ENCODE measurements around the gene EPN2. TPM values are rescaled to one million over a fixed set of nuclear protein-coding genes. Genes with fewer than 3 reads are reported as not detected.

The EPN2 gene
- total RNA-seq, 2 experiments from 2014 or later: 3.2 to 4.6 TPM

DNA sequence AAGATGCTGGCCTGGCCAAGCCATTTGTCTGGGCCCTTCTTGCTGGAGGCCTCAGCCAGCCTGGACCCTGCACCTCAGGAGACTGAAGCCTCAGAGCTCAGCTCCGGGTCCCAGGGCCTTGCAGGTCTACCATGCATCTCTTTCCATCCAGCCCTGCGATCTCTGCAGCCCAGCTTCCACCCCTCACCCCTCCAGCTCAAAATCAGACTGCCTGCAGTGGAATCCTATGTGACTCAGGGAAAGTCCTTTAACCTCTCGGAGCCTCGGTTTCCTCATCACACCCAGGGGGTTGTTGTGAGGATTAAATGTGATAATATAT, 128.3 kb downstream of the EPN2 start:
- peaks cover 19% of the 10 kb centered on the region for H3K4me1 Mint-ChIP-seq (ENCODE audit: low read depth)
- ATAC-seq: no peak
- TF ChIP-seq, protein P1, sequence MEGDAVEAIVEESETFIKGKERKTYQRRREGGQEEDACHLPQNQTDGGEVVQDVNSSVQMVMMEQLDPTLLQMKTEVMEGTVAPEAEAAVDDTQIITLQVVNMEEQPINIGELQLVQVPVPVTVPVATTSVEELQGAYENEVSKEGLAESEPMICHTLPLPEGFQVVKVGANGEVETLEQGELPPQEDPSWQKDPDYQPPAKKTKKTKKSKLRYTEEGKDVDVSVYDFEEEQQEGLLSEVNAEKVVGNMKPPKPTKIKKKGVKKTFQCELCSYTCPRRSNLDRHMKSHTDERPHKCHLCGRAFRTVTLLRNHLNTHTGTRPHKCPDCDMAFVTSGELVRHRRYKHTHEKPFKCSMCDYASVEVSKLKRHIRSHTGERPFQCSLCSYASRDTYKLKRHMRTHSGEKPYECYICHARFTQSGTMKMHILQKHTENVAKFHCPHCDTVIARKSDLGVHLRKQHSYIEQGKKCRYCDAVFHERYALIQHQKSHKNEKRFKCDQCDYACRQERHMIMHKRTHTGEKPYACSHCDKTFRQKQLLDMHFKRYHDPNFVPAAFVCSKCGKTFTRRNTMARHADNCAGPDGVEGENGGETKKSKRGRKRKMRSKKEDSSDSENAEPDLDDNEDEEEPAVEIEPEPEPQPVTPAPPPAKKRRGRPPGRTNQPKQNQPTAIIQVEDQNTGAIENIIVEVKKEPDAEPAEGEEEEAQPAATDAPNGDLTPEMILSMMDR (IDR thresholded peaks at IDR 0.05): no peak
- H3K27ac Mint-ChIP-seq: no peak overlapping the region
- ChIA-PET CTCF (interaction anchor here (0.6 to 7.8 kb wide), 6 partner anchors 9 to 89 kb away, joined by 3 to 133 read pairs (median 4); partner anchors contain the start of gene MAPK7), POLR2A (interaction anchor here (0.6 to 1.1 kb wide), 3 partner anchors 10 to 51 kb away, joined by 3 to 4 read pairs (median 3); no protein-coding TSS in a partner anchor)
- no peak for DNase-seq
- H3K4me3 Mint-ChIP-seq: no peak overlapping the region
- H3K36me3 Mint-ChIP-seq (ENCODE audit: low read depth): no peaks in the 10 kb centered on the region
- no peaks in the 10 kb centered on the region for H3K9me3 Mint-ChIP-seq
- intact Hi-C loops (cut with micrococcal nuclease): no loop called here
- H3K27me3 Mint-ChIP-seq: peaks cover 4% of the 10 kb centered on the region

DNA sequence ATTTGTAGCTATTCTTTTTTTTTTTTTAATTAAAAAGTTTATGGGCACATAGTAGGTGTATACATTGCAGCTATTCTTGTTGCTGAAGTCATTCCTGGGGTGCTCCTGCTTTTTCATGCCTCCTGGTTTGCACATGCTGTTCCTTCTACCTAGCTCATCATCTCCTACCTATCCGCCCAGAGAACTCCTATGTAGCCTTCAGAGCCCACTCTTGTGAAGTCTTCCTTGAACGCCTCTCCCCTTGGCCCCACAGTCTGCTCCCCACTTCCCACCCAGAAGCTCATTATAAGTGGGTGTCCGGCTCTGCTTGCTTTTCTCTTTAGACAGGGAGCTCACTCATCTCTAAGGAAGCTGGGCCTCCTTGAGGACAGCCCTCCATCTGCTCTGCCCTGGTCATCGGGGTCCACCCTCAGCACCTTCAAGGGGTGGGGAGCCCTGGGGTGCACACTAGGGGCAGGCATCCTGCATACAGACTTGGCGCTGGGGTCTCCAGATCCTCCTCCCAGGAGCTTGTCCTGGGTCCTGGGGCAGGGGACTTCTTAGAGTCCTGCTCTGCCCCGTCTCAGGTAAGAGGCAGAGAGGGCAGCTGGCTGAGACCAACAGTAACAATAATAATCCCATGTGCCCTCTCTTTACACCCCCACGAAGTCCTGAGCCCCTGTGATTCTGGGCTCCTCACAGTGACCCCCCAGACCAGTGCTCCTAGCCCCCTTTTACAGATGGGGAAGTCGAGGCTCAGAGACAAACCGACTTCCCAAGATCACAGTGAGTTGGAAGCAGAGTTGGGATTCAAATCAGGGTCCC, 128.9 kb downstream of the EPN2 start:
- no peak overlapping the region for H3K4me3 Mint-ChIP-seq
- CTCF ChIA-PET: interaction anchor here (0.6 to 7.8 kb wide), 6 partner anchors 8 to 89 kb away, joined by 3 to 133 read pairs (median 4); partner anchors contain the start of gene MAPK7
- intact Hi-C loops (cut with micrococcal nuclease): no loop called here
- ATAC-seq (no peak), DNase-seq (no peak)
- peaks cover 24% of the 10 kb centered on the region for H3K4me1 Mint-ChIP-seq (ENCODE audit: low read depth)
- H3K27ac Mint-ChIP-seq: no peak overlapping the region
- H3K9me3 Mint-ChIP-seq: no peaks in the 10 kb centered on the region
- TF ChIP-seq, protein P1 (IDR thresholded peaks at IDR 0.05): no peak
- H3K27me3 Mint-ChIP-seq: peaks cover 4% of the 10 kb centered on the region
- POLR2A ChIA-PET: interaction anchor here (0.6 to 1.1 kb wide), 2 partner anchors 42 to 50 kb away, joined by 3 to 4 read pairs; no protein-coding TSS in a partner anchor
- no peaks in the 10 kb centered on the region for H3K36me3 Mint-ChIP-seq (ENCODE audit: low read depth)

DNA sequence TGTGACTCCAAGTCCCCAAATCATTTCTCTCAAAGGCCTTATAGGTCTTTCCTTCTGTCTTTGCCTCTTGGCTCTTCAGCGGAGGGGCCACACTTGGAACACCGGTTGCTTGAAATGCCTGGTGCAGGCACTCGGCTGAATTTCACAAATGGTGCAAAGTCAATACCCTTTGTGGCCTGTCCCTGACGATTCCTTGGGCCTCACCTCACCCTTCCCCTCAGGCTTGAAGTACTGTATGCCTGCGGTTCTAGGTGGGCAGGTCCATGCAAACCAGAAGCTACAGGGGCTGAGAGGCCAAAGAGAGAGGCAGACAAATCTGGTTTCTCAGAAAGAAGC, 129.4 kb downstream of the EPN2 start:
- H3K9me3 Mint-ChIP-seq: no peaks in the 10 kb centered on the region
- H3K27me3 Mint-ChIP-seq: peaks cover 1% of the 10 kb centered on the region
- no peak overlapping the region for H3K4me3 Mint-ChIP-seq
- DNase-seq: no peak
- no peak for ATAC-seq
- POLR2A ChIA-PET: no interaction called here
- intact Hi-C loops (cut with micrococcal nuclease): no loop called here
- H3K27ac Mint-ChIP-seq: no peak overlapping the region
- CTCF ChIA-PET: interaction anchor here (1.0 to 7.8 kb wide), 3 partner anchors 11 to 88 kb away, joined by 3 to 133 read pairs (median 8); partner anchors contain the start of gene MAPK7
- peaks cover 26% of the 10 kb centered on the region for H3K4me1 Mint-ChIP-seq (ENCODE audit: low read depth)
- H3K36me3 Mint-ChIP-seq (ENCODE audit: low read depth): no peaks in the 10 kb centered on the region
- TF ChIP-seq, protein P1 (IDR thresholded peaks at IDR 0.05): no peak

DNA sequence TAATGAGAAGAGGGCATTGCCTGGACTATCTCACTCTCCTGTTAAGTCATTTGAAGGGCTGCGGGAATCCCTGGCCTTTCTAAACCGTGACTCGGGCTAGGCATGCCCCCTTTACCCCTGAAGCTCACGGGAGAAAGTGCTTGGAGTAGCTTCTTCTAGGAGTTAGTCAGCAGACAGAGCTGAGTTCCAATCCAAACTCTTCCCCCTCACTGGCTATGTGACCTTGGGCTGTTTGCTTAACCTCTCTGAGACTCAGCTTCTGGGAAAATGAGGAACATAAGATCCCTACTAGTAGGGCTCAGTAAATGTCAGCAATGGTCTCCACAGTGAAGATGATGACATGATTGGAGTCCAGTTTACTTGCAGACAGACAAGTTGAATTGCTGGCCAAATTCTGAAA, 131.1 kb downstream of the EPN2 start:
- peaks cover 29% of the 10 kb centered on the region for H3K4me1 Mint-ChIP-seq (ENCODE audit: low read depth)
- ChIA-PET POLR2A (no interaction called here), CTCF (interaction anchor here (1.7 to 7.8 kb wide), 2 partner anchors 10 to 80 kb away, joined by 3 to 133 read pairs; partner anchors contain the start of gene MAPK7)
- intact Hi-C loops (cut with micrococcal nuclease): no loop called here
- DNase-seq (no peak), ATAC-seq (no peak)
- no peaks in the 10 kb centered on the region for H3K36me3 Mint-ChIP-seq (ENCODE audit: low read depth)
- H3K27me3 Mint-ChIP-seq: no peaks in the 10 kb centered on the region
- no peaks in the 10 kb centered on the region for H3K9me3 Mint-ChIP-seq
- TF ChIP-seq, protein P1 (IDR thresholded peaks at IDR 0.05): no peak
- no peak overlapping the region for H3K27ac Mint-ChIP-seq
- H3K4me3 Mint-ChIP-seq: no peak overlapping the region

All from activated CD8-positive, alpha-beta T cell treated with anti-CD3 and anti-CD28 coated beads for 36 hours (primary cell).